Heart left ventricle (tissue), 16 donors: ENCODE results near the gene NT5C3B. TPM values are rescaled to one million over a fixed set of nuclear protein-coding genes. Genes with fewer than 3 reads are reported as not detected.
A peak's percentile ranks its signal among the peaks of the same experiment; 100 is the strongest.

Experiments
- ATAC-seq, 4 donors: fragments of 200-7000 bp; cut with Tn5 transposase; one replicate each; pipeline ENCODE4 v1.9.1; 2020 to 2022; ENCODE audit warnings: moderate library complexity in 4 of 4, mild to moderate bottlenecking in 3 of 4, moderate number of reproducible peaks in 1 of 4
- DNase-seq, 5 donors: peaks; one replicate each; pipeline ENCODE4 v3.0.0-alpha.2; 2020
- H3K27ac ChIP-seq, 12 donors: fragments of 200-600 bp; sonication (generic) in 4 of 12; one replicate each; pipeline versions ENCODE4 v1.5.0 to v1.8.0; 2016 to 2022; ENCODE audit warnings: mild to moderate bottlenecking in 2 of 12
- H3K27me3 ChIP-seq, 9 donors: fragments of 200-600 bp; sonication (generic) in 2 of 9; one replicate each; pipeline versions ENCODE4 v1.5.1 to v1.8.0; 2016 to 2022; ENCODE audit warnings: mild to moderate bottlenecking in 3 of 9
- H3K36me3 ChIP-seq, 9 donors: fragments of 200-600 bp; sonication (generic) in 2 of 9; one replicate each; pipeline versions ENCODE4 v1.5.0 to v1.8.0; 2018 to 2022; ENCODE audit warnings: mild to moderate bottlenecking in 2 of 9
- H3K4me1 ChIP-seq, 12 donors: fragments of 200-600 bp; sonication (generic) in 4 of 12; one replicate each; pipeline versions ENCODE4 v1.5.0 to v1.8.0; 2016 to 2022; ENCODE audit warnings: mild to moderate bottlenecking in 3 of 12
- H3K4me3 ChIP-seq, 12 donors: fragments of 200-600 bp; sonication (generic) in 4 of 12; one replicate each; pipeline versions ENCODE4 v1.5.0 to v1.8.0; 2017 to 2022; ENCODE audit warnings: mild to moderate bottlenecking in 9 of 12, moderate library complexity in 4 of 12
- H3K9me3 ChIP-seq, 12 donors: fragments of 200-600 bp; sonication (generic) in 4 of 12; one replicate each; pipeline versions ENCODE4 v1.5.0 to v1.8.0; 2016 to 2022; ENCODE audit warnings: mild to moderate bottlenecking in 1 of 12
- CTCF ChIP-seq, 12 donors: fragments of 200-600 bp; sonication (generic) in 4 of 12; IDR thresholded peaks; one replicate each; pipeline versions ENCODE4 v1.5.0 to v1.8.0; 2018 to 2022; ENCODE audit warnings: antibody characterized with exemption in 12 of 12, mild to moderate bottlenecking in 5 of 12
- POLR2A ChIP-seq, 2 donors: fragments of 450-650 bp; IDR thresholded peaks; one replicate each; pipeline ENCODE4 v1.6.1; 2017; ENCODE audit warnings: antibody characterized with exemption in 2 of 2, mild to moderate bottlenecking in 2 of 2, moderate library complexity in 2 of 2
- WGBS, 4 donors: extraction: QIAGEN DNeasy Blood & Tissue Kit in 2 of 4; methylation state at CpG; one replicate each; pipeline versions ENCODE4 v1.1.5 to v1.1.7; 2013 to 2018; 5-methylcytosine and 5-hydroxymethylcytosine counted together
- intact Hi-C, 10 donors: fragments of 100-400 bp; cut with DNase I; formaldehyde crosslinking; loops; one replicate each; pipeline versions ENCODE4 v1.11.1 to v1.14.2; 2022
- polyA plus RNA-seq, 2 donors: library from polyadenylated mRNA; stranded (reverse); fragments of 200-250 nt; gene quantifications; one replicate each; pipeline ENCODE4 v1.2.3, GENCODE V29; 2013
- total RNA-seq, 9 donors: library from RNA; depleted of rRNA in 2 of 9; stranded (reverse); fragments of >200 nt in 2 of 9; fragmentation: NEBNext Ultra II Directional in 3 of 9; extraction: Animal tissue kit (Norgen Biotek cat#: 25700) in 3 of 9; gene quantifications; one replicate each; pipeline versions ENCODE4 v1.1.0 to v1.2.4, GENCODE V29; 2016 to 2023
- donor health status: ischemic (EF 13 %, LVEDD 7.1; RV severe dilation, severe dysfunction).
- donor health status: healthy with polysubstance abuse.
- donor health status: DM: no; HTN: yes; CAD: no.
- donor health status: DM: no; HTN: no; CAD: no.
- donor health status: ischemic (EF 25% LVEDD 6.9; RV normal size, moderate dysfunction).
- donor health status: ischemic (EF 25% LVEDD 5.7; RV mildly dilated, moderate dysfunction).
- donor health status: healthy.
- donor health status: DM: yes; HTN: yes; CAD: no.
- donor health status: ischemic (EF 35%, LVEDD 5.7; RV mildly dilated, moderate dysfunction).
- donor health status: nonischemic (EF 11% LVEDD 7.7; RV severe dilation, severe dysfunction).
- donor health status: DM: yes; HTN: yes; CAD: no.
- donor health status: PGD.
- donor health status: ischemic (EF 29% LVEDD 5.4; RV normal size, mild dysfunction).
- donor health status: nonischemic (EF 23%, LVEDD 6.1; RV moderate dilation, normal function).

NT5C3B gene
- total and polyA plus RNA-seq, 11 donors: 16.0 to 50.9 (median 25.2) TPM

GRCh38 chr17:41784207-41784744, 51.8 kb downstream of the NT5C3B start:
- Histone ChIP-seq H3K36me3 (no peaks in the 10 kb centered on the region), H3K27ac (peak overlapping the region; percentile 86 to 98 (median 96)), H3K4me3 (peak overlapping the region in 10 of 12 donors; percentile 75 to 99 (median 87)), H3K4me1 (peaks cover 24 to 74% (median 59%) of the 10 kb centered on the region in 12 donors), H3K9me3 (no peaks in the 10 kb centered on the region), H3K27me3 (no peaks in the 10 kb centered on the region)
- no peak for TF ChIP-seq CTCF (IDR thresholded peaks at IDR 0.05)
- no peak for TF ChIP-seq POLR2A (IDR thresholded peaks at IDR 0.05)
- WGBS, 4 donors: 17 to 34% (median 17%) methylated on average over 6 of the region's 6 CpGs
- ATAC-seq: peak; percentile 14 to 34 (median 26)
- DNase-seq: peak in 4 of 5 donors; percentile 68 to 80 (median 74)
- intact Hi-C loops: no loop called here

GRCh38 chr17:41782142-41782541, 53.9 kb downstream of the NT5C3B start:
- no peaks in the 10 kb centered on the region for H3K27me3 ChIP-seq
- ATAC-seq (peak; percentile 40 to 63 (median 52)), DNase-seq (peak; percentile 71 to 92 (median 80))

GRCh38 chr17:41781404-41782110, 54.5 kb downstream of the NT5C3B start:
- 35 to 42% (median 39%) methylated on average over 13 of the region's 13 CpGs for WGBS, 4 donors
- peak overlapping the region; percentile 83 to 97 (median 95) for H3K27ac ChIP-seq
- no peaks in the 10 kb centered on the region for H3K27me3 ChIP-seq
- H3K4me1 ChIP-seq: peaks cover 39 to 99% (median 85%) of the 10 kb centered on the region in 12 donors
- DNase-seq: peak in 3 of 5 donors; percentile 50 to 77 (median 57)
- ATAC-seq: no peak
- peaks cover 0 to under 1% (median 0%) of the 10 kb centered on the region in 9 donors for H3K36me3 ChIP-seq
- intact Hi-C loops: no loop called here
- TF ChIP-seq POLR2A (IDR thresholded peaks at IDR 0.05): no peak
- H3K9me3 ChIP-seq: no peaks in the 10 kb centered on the region
- H3K4me3 ChIP-seq: peak overlapping the region in 6 of 12 donors; percentile 2 to 84 (median 18)

More at GRCh38 chr17:41782142-41782541, 53.9 kb downstream of the NT5C3B start:
- peak overlapping the region in 7 of 12 donors; percentile 2 to 84 (median 19) for H3K4me3 ChIP-seq
- H3K36me3 ChIP-seq: no peaks in the 10 kb centered on the region
- TF ChIP-seq POLR2A (IDR thresholded peaks at IDR 0.05) (no peak), CTCF (IDR thresholded peaks at IDR 0.05) (no peak)
- peaks cover 36 to 93% (median 79%) of the 10 kb centered on the region in 12 donors for H3K4me1 ChIP-seq
- no peaks in the 10 kb centered on the region for H3K9me3 ChIP-seq
- H3K27ac ChIP-seq: peak overlapping the region; percentile 83 to 97 (median 95)
- intact Hi-C loops: no loop called here
- 8 to 33% (median 10%) methylated on average over 3 to 4 of the region's 4 CpGs for WGBS, 4 donors

GRCh38 chr17:41779954-41780353, 56.1 kb downstream of the NT5C3B start:
- Histone ChIP-seq H3K9me3 (no peaks in the 10 kb centered on the region), H3K4me1 (peaks cover 49 to 100% (median 94%) of the 10 kb centered on the region in 12 donors), H3K36me3 (peaks cover 0 to 7% (median 0%) of the 10 kb centered on the region in 9 donors), H3K4me3 (no peak overlapping the region), H3K27ac (peak overlapping the region in 11 of 12 donors; percentile 30 to 97 (median 96)), H3K27me3 (no peaks in the 10 kb centered on the region)
- TF ChIP-seq POLR2A (IDR thresholded peaks at IDR 0.05): no peak
- no peak for TF ChIP-seq CTCF (IDR thresholded peaks at IDR 0.05)
- intact Hi-C loops: loop anchor here in 2 of 10 donors (5.0 to 10.0 kb wide), 2 partner anchors 85 to 88 kb away; no protein-coding TSS in a partner anchor
- DNase-seq (no peak), ATAC-seq (no peak)
- 93 to 100% (median 97%) methylated on average over 1 of the region's 1 CpG for WGBS, 4 donors
